ENCODE data around the gene GNB3.

GRCh38 chr12:6854036-6854435, 13.3 kb downstream of the GNB3 start:
- TF ChIP-seq CTCF (IDR thresholded peaks at IDR 0.05) (no peak), POLR2A (IDR thresholded peaks at IDR 0.05) (no peak), POLR2AphosphoS5 (IDR thresholded peaks at IDR 0.05) (no peak)

Data from gastroesophageal sphincter (tissue), 3 donors.